GM21576 (cell line): ENCODE measurements around the gene COL5A1.
"Not testable (repeated sequence)": the region's sequence is repeated elsewhere in the genome, so short reads cannot be mapped to it uniquely, and the experiment has no call there.

Source experiments
- ATAC-seq: cut with Tn5 transposase; IDR thresholded peaks from one replicate; pipeline ENCODE4 v1.9.1; 2021; ENCODE audit warnings: mild to moderate bottlenecking, moderate library complexity; ENCODE audit not compliant: unreplicated experiment

Gene COL5A1

GRCh38 chr9:134637696-134638501 is 3.7 kb upstream of the COL5A1 start:
- no peak for ATAC-seq

- no peak for ATAC-seq
Observed at GRCh38 chr9:134638502-134639090, 3.0 kb upstream of the COL5A1 start.

- no peak for ATAC-seq
Observed at GRCh38 chr9:134639994-134640393, 1.6 kb upstream of the COL5A1 start.

- no peak for ATAC-seq
Observed at GRCh38 chr9:134640506-134641172, 964 bp upstream of the COL5A1 start.

- no peak for ATAC-seq
Observed at GRCh38 chr9:134641990-134642384, 384 bp downstream of the COL5A1 start.

GRCh38 chr9:134642385-134643181 is 980 bp downstream of the COL5A1 start:
- no peak for ATAC-seq

GRCh38 chr9:134643222-134643671 is 1.6 kb downstream of the COL5A1 start:
- ATAC-seq: no peak

GRCh38 chr9:134644401-134644724 is 2.8 kb downstream of the COL5A1 start:
- not testable (repeated sequence) for ATAC-seq

- ATAC-seq: no peak
Observed at GRCh38 chr9:134644725-134645606, 3.4 kb downstream of the COL5A1 start.

GRCh38 chr9:134645607-134646365 is 4.2 kb downstream of the COL5A1 start:
- ATAC-seq: no peak

- no peak for ATAC-seq
Observed at GRCh38 chr9:134647359-134648080, 5.9 kb downstream of the COL5A1 start.

- ATAC-seq: no peak
Observed at GRCh38 chr9:134648701-134649530, 7.3 kb downstream of the COL5A1 start.

GRCh38 chr9:134650431-134651190 is 9.0 kb downstream of the COL5A1 start:
- no peak for ATAC-seq

- no peak for ATAC-seq
Observed at GRCh38 chr9:134651226-134651905, 9.8 kb downstream of the COL5A1 start.

- ATAC-seq: no peak
Observed at GRCh38 chr9:134652291-134653225, 11.0 kb downstream of the COL5A1 start.
